ENCODE measurements around the gene NAA10.

DNA sequence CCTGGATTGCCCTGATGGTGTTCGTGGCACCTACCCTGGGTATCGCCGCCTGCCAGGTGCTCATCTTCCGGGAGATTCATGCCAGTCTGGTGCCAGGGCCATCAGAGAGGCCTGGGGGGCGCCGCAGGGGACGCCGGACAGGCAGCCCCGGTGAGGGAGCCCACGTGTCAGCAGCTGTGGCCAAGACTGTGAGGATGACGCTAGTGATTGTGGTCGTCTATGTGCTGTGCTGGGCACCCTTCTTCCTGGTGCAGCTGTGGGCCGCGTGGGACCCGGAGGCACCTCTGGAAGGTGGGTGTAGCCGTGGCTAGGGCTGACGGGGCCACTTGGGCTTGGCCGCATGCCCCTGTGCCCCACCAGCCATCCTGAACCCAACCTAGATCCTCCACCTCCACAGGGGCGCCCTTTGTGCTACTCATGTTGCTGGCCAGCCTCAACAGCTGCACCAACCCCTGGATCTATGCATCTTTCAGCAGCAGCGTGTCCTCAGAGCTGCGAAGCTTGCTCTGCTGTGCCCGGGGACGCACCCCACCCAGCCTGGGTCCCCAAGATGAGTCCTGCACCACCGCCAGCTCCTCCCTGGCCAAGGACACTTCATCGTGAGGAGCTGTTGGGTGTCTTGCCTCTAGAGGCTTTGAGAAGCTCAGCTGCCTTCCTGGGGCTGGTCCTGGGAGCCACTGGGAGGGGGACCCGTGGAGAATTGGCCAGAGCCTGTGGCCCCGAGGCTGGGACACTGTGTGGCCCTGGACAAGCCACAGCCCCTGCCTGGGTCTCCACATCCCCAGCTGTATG lies 28.5 kb downstream of the NAA10 start:
- no peak for TF ChIP-seq SMAD3 (CRISPR knock-in tag; IDR thresholded peaks at IDR 0.05; ENCODE audit: borderline replicate concordance)
- TF ChIP-seq, protein P1, sequence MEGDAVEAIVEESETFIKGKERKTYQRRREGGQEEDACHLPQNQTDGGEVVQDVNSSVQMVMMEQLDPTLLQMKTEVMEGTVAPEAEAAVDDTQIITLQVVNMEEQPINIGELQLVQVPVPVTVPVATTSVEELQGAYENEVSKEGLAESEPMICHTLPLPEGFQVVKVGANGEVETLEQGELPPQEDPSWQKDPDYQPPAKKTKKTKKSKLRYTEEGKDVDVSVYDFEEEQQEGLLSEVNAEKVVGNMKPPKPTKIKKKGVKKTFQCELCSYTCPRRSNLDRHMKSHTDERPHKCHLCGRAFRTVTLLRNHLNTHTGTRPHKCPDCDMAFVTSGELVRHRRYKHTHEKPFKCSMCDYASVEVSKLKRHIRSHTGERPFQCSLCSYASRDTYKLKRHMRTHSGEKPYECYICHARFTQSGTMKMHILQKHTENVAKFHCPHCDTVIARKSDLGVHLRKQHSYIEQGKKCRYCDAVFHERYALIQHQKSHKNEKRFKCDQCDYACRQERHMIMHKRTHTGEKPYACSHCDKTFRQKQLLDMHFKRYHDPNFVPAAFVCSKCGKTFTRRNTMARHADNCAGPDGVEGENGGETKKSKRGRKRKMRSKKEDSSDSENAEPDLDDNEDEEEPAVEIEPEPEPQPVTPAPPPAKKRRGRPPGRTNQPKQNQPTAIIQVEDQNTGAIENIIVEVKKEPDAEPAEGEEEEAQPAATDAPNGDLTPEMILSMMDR (IDR thresholded peaks at IDR 0.05) = no peak
- TF ChIP-seq, protein P2, sequence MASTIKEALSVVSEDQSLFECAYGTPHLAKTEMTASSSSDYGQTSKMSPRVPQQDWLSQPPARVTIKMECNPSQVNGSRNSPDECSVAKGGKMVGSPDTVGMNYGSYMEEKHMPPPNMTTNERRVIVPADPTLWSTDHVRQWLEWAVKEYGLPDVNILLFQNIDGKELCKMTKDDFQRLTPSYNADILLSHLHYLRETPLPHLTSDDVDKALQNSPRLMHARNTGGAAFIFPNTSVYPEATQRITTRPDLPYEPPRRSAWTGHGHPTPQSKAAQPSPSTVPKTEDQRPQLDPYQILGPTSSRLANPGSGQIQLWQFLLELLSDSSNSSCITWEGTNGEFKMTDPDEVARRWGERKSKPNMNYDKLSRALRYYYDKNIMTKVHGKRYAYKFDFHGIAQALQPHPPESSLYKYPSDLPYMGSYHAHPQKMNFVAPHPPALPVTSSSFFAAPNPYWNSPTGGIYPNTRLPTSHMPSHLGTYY (CRISPR knock-in tag; IDR thresholded peaks at IDR 0.05) = no peak
- TF ChIP-seq, protein P3, sequence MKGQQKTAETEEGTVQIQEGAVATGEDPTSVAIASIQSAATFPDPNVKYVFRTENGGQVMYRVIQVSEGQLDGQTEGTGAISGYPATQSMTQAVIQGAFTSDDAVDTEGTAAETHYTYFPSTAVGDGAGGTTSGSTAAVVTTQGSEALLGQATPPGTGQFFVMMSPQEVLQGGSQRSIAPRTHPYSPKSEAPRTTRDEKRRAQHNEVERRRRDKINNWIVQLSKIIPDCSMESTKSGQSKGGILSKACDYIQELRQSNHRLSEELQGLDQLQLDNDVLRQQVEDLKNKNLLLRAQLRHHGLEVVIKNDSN (CRISPR knock-in tag; IDR thresholded peaks at IDR 0.05) = no peak
- no peak for TF ChIP-seq FOXK1 (CRISPR knock-in tag; IDR thresholded peaks at IDR 0.05)
- no peak for TF ChIP-seq CREB1 (CRISPR knock-in tag; IDR thresholded peaks at IDR 0.05)
- TF ChIP-seq, protein P4, sequence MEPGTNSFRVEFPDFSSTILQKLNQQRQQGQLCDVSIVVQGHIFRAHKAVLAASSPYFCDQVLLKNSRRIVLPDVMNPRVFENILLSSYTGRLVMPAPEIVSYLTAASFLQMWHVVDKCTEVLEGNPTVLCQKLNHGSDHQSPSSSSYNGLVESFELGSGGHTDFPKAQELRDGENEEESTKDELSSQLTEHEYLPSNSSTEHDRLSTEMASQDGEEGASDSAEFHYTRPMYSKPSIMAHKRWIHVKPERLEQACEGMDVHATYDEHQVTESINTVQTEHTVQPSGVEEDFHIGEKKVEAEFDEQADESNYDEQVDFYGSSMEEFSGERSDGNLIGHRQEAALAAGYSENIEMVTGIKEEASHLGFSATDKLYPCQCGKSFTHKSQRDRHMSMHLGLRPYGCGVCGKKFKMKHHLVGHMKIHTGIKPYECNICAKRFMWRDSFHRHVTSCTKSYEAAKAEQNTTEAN (CRISPR knock-in tag; IDR thresholded peaks at IDR 0.05) = no peak
- TF ChIP-seq, protein P5, sequence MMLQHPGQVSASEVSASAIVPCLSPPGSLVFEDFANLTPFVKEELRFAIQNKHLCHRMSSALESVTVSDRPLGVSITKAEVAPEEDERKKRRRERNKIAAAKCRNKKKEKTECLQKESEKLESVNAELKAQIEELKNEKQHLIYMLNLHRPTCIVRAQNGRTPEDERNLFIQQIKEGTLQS (CRISPR knock-in tag; conservative IDR thresholded peaks at IDR 0.05) = no peak
- no peak for TF ChIP-seq NR3C1 (CRISPR knock-in tag; conservative IDR thresholded peaks at IDR 0.05; ENCODE audit: low read depth)
- TF ChIP-seq MYBL2 (CRISPR knock-in tag; IDR thresholded peaks at IDR 0.05) = no peak
- TF ChIP-seq, protein P6, sequence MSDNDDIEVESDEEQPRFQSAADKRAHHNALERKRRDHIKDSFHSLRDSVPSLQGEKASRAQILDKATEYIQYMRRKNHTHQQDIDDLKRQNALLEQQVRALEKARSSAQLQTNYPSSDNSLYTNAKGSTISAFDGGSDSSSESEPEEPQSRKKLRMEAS (CRISPR knock-in tag; IDR thresholded peaks at IDR 0.05) = no peak
- TF ChIP-seq, protein P7, sequence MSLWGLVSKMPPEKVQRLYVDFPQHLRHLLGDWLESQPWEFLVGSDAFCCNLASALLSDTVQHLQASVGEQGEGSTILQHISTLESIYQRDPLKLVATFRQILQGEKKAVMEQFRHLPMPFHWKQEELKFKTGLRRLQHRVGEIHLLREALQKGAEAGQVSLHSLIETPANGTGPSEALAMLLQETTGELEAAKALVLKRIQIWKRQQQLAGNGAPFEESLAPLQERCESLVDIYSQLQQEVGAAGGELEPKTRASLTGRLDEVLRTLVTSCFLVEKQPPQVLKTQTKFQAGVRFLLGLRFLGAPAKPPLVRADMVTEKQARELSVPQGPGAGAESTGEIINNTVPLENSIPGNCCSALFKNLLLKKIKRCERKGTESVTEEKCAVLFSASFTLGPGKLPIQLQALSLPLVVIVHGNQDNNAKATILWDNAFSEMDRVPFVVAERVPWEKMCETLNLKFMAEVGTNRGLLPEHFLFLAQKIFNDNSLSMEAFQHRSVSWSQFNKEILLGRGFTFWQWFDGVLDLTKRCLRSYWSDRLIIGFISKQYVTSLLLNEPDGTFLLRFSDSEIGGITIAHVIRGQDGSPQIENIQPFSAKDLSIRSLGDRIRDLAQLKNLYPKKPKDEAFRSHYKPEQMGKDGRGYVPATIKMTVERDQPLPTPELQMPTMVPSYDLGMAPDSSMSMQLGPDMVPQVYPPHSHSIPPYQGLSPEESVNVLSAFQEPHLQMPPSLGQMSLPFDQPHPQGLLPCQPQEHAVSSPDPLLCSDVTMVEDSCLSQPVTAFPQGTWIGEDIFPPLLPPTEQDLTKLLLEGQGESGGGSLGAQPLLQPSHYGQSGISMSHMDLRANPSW (CRISPR knock-in tag; conservative IDR thresholded peaks at IDR 0.05; ENCODE audit: low read depth) = no peak
- no peak for TF ChIP-seq JUN (CRISPR knock-in tag; IDR thresholded peaks at IDR 0.05)
- TF ChIP-seq, protein P8, sequence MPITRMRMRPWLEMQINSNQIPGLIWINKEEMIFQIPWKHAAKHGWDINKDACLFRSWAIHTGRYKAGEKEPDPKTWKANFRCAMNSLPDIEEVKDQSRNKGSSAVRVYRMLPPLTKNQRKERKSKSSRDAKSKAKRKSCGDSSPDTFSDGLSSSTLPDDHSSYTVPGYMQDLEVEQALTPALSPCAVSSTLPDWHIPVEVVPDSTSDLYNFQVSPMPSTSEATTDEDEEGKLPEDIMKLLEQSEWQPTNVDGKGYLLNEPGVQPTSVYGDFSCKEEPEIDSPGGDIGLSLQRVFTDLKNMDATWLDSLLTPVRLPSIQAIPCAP (CRISPR knock-in tag; IDR thresholded peaks at IDR 0.05) = no peak
